Measurements from ENCODE around the gene TMEM234.

GRCh38 chr1:32231843-32232432 lies 9.8 kb upstream of the TMEM234 start:
- TF ChIP-seq POLR2AphosphoS5 (IDR thresholded peaks at IDR 0.05; ENCODE audit: borderline replicate concordance, low read depth, low read length) (no peak), FOXP2 (optimal IDR thresholded peaks at IDR 0.05; ENCODE audit: control extremely low read depth, extremely low read length, insufficient read depth) (no peak), EZH2 (IDR thresholded peaks at IDR 0.05) (no peak)

Measured in SK-N-MC (cell line).